PC-3 (cell line): ENCODE results near the gene FARP1.

ENCODE experiments used
- CTCF ChIP-seq: fragments of 300-600 bp; sonication (generic); conservative IDR thresholded peaks from 2 replicates; pipeline ENCODE4 v1.5.1; 2017; ENCODE audit warnings: antibody characterized with exemption, low read depth, mild to moderate bottlenecking, low read length
- EZH2 ChIP-seq: fragments of 300-600 bp; sonication (generic); IDR thresholded peaks from one replicate; pipeline ENCODE4 v1.6.1; 2017; ENCODE audit warnings: antibody characterized with exemption, mild to moderate bottlenecking, low read length; ENCODE audit not compliant: unreplicated experiment
- EZH2phosphoT487 ChIP-seq: fragments of 300-600 bp; sonication (generic); IDR thresholded peaks from 2 replicates; pipeline ENCODE4 v1.6.1; 2018; ENCODE audit warnings: mild to moderate bottlenecking, antibody characterized with exemption, low read length, borderline replicate concordance

- TF ChIP-seq CTCF (no peak), EZH2 (no peak), EZH2phosphoT487 (no peak)
Observed at GRCh38 chr13:98254513-98254912, 111.6 kb downstream of the FARP1 start.
